Endothelial cell of umbilical vein (primary cell): ENCODE results near the gene SLC51B. TPM values are rescaled to one million over a fixed set of nuclear protein-coding genes. Genes with fewer than 3 reads are reported as not detected.
A peak's percentile ranks its signal among the peaks of the same experiment; 100 is the strongest.

Experiments
- BruUV-seq: library from RNA; stranded (reverse); fragments of 400-500 nt; replicated peaks from 2 replicates; lab custom pipeline; 2021; lab: Mats Ljungman, UMichigan
- CTCF ChIA-PET: fragments of 300-600, 350-600 bp; sonication (Branson Sonifier 250); formaldehyde crosslinking; loops from one replicate; lab custom pipeline; 2021; ENCODE audit warnings: antibody characterized with exemption, inconsistent platforms; lab: Charles Lee
- POLR2A ChIA-PET: fragments of 300-600, 350-600 bp; sonication (Branson Sonifier 250); formaldehyde crosslinking; loops from one replicate; lab custom pipeline; 2021; ENCODE audit warnings: antibody characterized with exemption, inconsistent platforms; lab: Charles Lee
- DNase-seq: peaks from one replicate; pipeline ENCODE4 v3.0.0-alpha.2; 2011; ENCODE audit warnings: low read depth, low spot score
- FAIRE-seq: peaks from 2 replicates; lab custom pipeline; 2011; peaks lifted over from hg19 to GRCh38; lab: Jason Lieb, UNC
- H2AFZ ChIP-seq: 2 replicates; pipeline ENCODE4 v1.6.0; 2012; ENCODE audit warnings: low read depth, low read length, control low read depth, inconsistent platforms
- H3K27ac ChIP-seq: 2 replicates; pipeline ENCODE4 v1.5.1; 2011; ENCODE audit warnings: low read depth, mild to moderate bottlenecking, control low read depth, low read length, moderate library complexity; ENCODE audit not compliant: insufficient read depth
- H3K27me3 ChIP-seq, 2 experiments: 2 replicates each; pipeline versions ENCODE4 v1.6.0 to v1.6.1; 2011; ENCODE audit warnings: low read length in 2 of 2, mixed read lengths in 1 of 2; ENCODE audit not compliant: control insufficient read depth in 2 of 2, insufficient read depth in 2 of 2
- H3K36me3 ChIP-seq, 2 experiments: 2 replicates in 1 of 2; 3 replicates in 1 of 2; pipeline ENCODE4 v1.5.1; 2011; ENCODE audit warnings: low read length in 2 of 2, mild to moderate bottlenecking in 1 of 2, moderate library complexity in 1 of 2; ENCODE audit not compliant: control insufficient read depth in 2 of 2, insufficient read depth in 2 of 2; ENCODE audit errors: extremely low read depth in 1 of 2
- H3K4me1 ChIP-seq: 3 replicates; pipeline ENCODE4 v1.5.1; 2011; ENCODE audit warnings: mild to moderate bottlenecking, low read length; ENCODE audit not compliant: control insufficient read depth, insufficient read depth; ENCODE audit errors: extremely low read depth
- H3K4me2 ChIP-seq: 2 replicates; pipeline ENCODE4 v1.6.1; 2011; ENCODE audit warnings: low read length, control low read depth, mixed read lengths; ENCODE audit not compliant: insufficient read depth
- H3K4me3 ChIP-seq, 3 experiments: fragments of 200-600 bp in 1 of 3; sonication (generic), shearing (Covaris generic) in 1 of 3; replicated peaks in 1 of 3; 2 replicates each; pipeline ENCODE4 v1.5.1; 2011 to 2016; ENCODE audit warnings: control low read depth in 3 of 3, low read length in 3 of 3, mild to moderate bottlenecking in 2 of 3, inconsistent platforms in 1 of 3, low read depth in 1 of 3, moderate library complexity in 1 of 3; ENCODE audit not compliant: insufficient read depth in 1 of 3
- H3K79me2 ChIP-seq: 2 replicates; pipeline ENCODE4 v1.6.0; 2012; ENCODE audit warnings: low read length, inconsistent platforms; ENCODE audit not compliant: control insufficient read depth, insufficient read depth
- H3K9ac ChIP-seq: replicated peaks from 2 replicates; pipeline ENCODE3; 2011; ENCODE audit warnings: low read length, control low read depth; ENCODE audit not compliant: insufficient read depth; ENCODE audit errors: extremely low read depth
- H3K9me1 ChIP-seq: replicated peaks from 3 replicates; pipeline ENCODE4 v1.6.0; 2011; ENCODE audit warnings: mild to moderate bottlenecking, low read length; ENCODE audit not compliant: control insufficient read depth, insufficient read depth; ENCODE audit errors: extremely low read depth
- H3K9me3 ChIP-seq: replicated peaks from 2 replicates; pipeline ENCODE4 v1.5.1; 2012; ENCODE audit warnings: low read length, inconsistent platforms; ENCODE audit not compliant: control insufficient read depth, insufficient read depth
- H4K20me1 ChIP-seq: replicated peaks from 2 replicates; pipeline ENCODE3; 2011; ENCODE audit warnings: mild to moderate bottlenecking, low read length; ENCODE audit not compliant: control insufficient read depth, insufficient read depth; ENCODE audit errors: extremely low read depth
- CTCF ChIP-seq, 2 donors: IDR thresholded peaks; 1 replicate in 1 of 2; 2 replicates in 1 of 2; pipeline ENCODE4 v1.5.1; 2011; ENCODE audit warnings: low read length in 2 of 2, mild to moderate bottlenecking in 2 of 2, moderate library complexity in 2 of 2, control low read depth in 1 of 2, inconsistent platforms in 1 of 2, low read depth in 1 of 2; ENCODE audit not compliant: insufficient read depth in 1 of 2; ENCODE audit errors: extremely low read depth in 1 of 2
- EZH2 ChIP-seq: IDR thresholded peaks from 2 replicates; pipeline ENCODE4 v1.6.1; 2012; ENCODE audit warnings: borderline replicate concordance, low read depth, mild to moderate bottlenecking, moderate library complexity, low read length, inconsistent platforms; ENCODE audit not compliant: severe bottlenecking
- GATA2 ChIP-seq: IDR thresholded peaks from 2 replicates; pipeline ENCODE4 v1.7.0; 2011; ENCODE audit warnings: low read depth, mild to moderate bottlenecking, moderate library complexity, mixed read lengths, low read length; ENCODE audit not compliant: insufficient read length, insufficient read depth
- JUN ChIP-seq: IDR thresholded peaks from 2 replicates; pipeline ENCODE4 v1.6.1; 2011; ENCODE audit warnings: borderline replicate concordance, low read depth; ENCODE audit not compliant: insufficient read length, insufficient read depth
- MAX ChIP-seq: IDR thresholded peaks from 2 replicates; pipeline ENCODE4 v1.6.1; 2011; ENCODE audit not compliant: insufficient read depth, insufficient read length
- MYC ChIP-seq: IDR thresholded peaks from one replicate; pipeline ENCODE4 v1.6.1; 2011; ENCODE audit warnings: mild to moderate bottlenecking, low read depth, low read length
- POLR2A ChIP-seq: IDR thresholded peaks from 2 replicates; pipeline ENCODE4 v1.6.1; 2012; ENCODE audit warnings: low read depth, mild to moderate bottlenecking, control low read depth, low read length
- POLR2AphosphoS5 ChIP-seq: IDR thresholded peaks from 2 replicates; pipeline ENCODE4 v1.6.1; 2012; ENCODE audit warnings: low read depth, mild to moderate bottlenecking, control low read depth, low read length, moderate library complexity; ENCODE audit not compliant: insufficient read depth
- dilution Hi-C: fragments of 300-500 bp; cut with MboI; formaldehyde crosslinking; loops from one replicate; pipeline ENCODE4 v1.15.0; 2019; ENCODE audit warnings: low sequenced_read_pairs; ENCODE audit not compliant: extremely low pct_ligation_motif_present
- intact Hi-C: fragments of 100-400 bp; cut with micrococcal nuclease; formaldehyde crosslinking; loops from one replicate; pipeline ENCODE4 v1.10.0; 2022
- polyA plus RNA-seq, 4 experiments: library from polyadenylated mRNA; depleted of rRNA in 3 of 4; stranded (reverse) in 3 of 4; unstranded in 1 of 4; fragments of >200 nt; gene quantifications; 2 replicates each; pipeline versions ENCODE4 v1.2.1 to v1.2.3, GENCODE V29; 2011 to 2012; ENCODE audit warnings: missing spikeins in 1 of 4
- total RNA-seq: library from RNA; stranded (reverse); gene quantifications from 2 replicates; pipeline ENCODE4 v1.2.3, GENCODE V29; 2021

Gene SLC51B
- total and polyA plus RNA-seq, 2 donors (not counting 3 experiments of a cell fraction or from before 2014, with no cell fraction given) = not detected

- ChIA-PET CTCF (interaction anchor here (0.6 to 5.2 kb wide), 6 partner anchors 11 to 304 kb away, joined by 3 to 35 read pairs (median 8); partner anchors contain the start of gene KBTBD13), POLR2A (no interaction called here)
- no peaks in the 10 kb centered on the region for H3K4me1 ChIP-seq
- intact Hi-C loops (no loop called here), dilution Hi-C loops (no loop called here)
- no peak within 1 kb of the TSS for H2AFZ ChIP-seq
- no TSS peak for BruUV-seq
- H3K27ac ChIP-seq = no peak within 1 kb of the TSS
- H3K27me3 ChIP-seq = peaks cover 31 to 44% of the 10 kb centered on the region in 2 experiments
- no peaks in the 10 kb centered on the region for H4K20me1 ChIP-seq
- FAIRE-seq (no peak), DNase-seq (no peak)
- peak; percentile 76 for TF ChIP-seq EZH2
- no peak for TF ChIP-seq POLR2AphosphoS5
- no peak for TF ChIP-seq MYC
- no peak within 1 kb of the TSS for H3K9ac ChIP-seq
- H3K79me2 ChIP-seq = no peaks in the 10 kb centered on the region
- H3K4me2 ChIP-seq = no peak within 1 kb of the TSS
- no peak within 1 kb of the TSS for H3K4me3 ChIP-seq
- no peaks in the 10 kb centered on the region for H3K9me3 ChIP-seq
- H3K9me1 ChIP-seq = no peaks in the 10 kb centered on the region
- H3K36me3 ChIP-seq = no peaks in the 10 kb centered on the region
Observed at GRCh38 chr15:65067645-65068402, 22.6 kb downstream of the SLC51B start, which contains the start of gene RASL12. TSS of gene RASL12 (minus strand) at chr15:65067991. CDS start at chr15:65067835, 156 bp downstream.

GRCh38 chr15:65068403-65068788, 23.2 kb downstream of the SLC51B start:
- Histone ChIP-seq H3K9ac (no peak overlapping the region), H3K79me2 (no peaks in the 10 kb centered on the region), H4K20me1 (no peaks in the 10 kb centered on the region), H3K27ac (no peak overlapping the region), H3K4me1 (no peaks in the 10 kb centered on the region), H3K9me1 (no peaks in the 10 kb centered on the region), H3K27me3 (peaks cover 31 to 44% of the 10 kb centered on the region in 2 experiments), H3K9me3 (no peaks in the 10 kb centered on the region), H3K36me3 (no peaks in the 10 kb centered on the region), H2AFZ (no peak overlapping the region), H3K4me3 (no peak overlapping the region), H3K4me2 (no peak overlapping the region)
- POLR2A ChIA-PET = no interaction called here
- dilution Hi-C loops (no loop called here), intact Hi-C loops (no loop called here)
- CTCF ChIA-PET = interaction anchor here (1.4 to 5.2 kb wide), 4 partner anchors 10 to 33 kb away, joined by 5 to 35 read pairs (median 12); partner anchors contain the start of gene KBTBD13
- TF ChIP-seq POLR2A (no peak), GATA2 (no peak), JUN (no peak), POLR2AphosphoS5 (no peak), CTCF (IDR thresholded peaks at IDR 0.05; ENCODE audit: extremely low read depth in 1 of 2, insufficient read depth in 1 of 2, low read depth in 1 of 2, low read length in 2 of 2) (no peak), MYC (no peak), MAX (no peak)
- FAIRE-seq = no peak
- BruUV-seq = no TSS peak
- no peak for DNase-seq
